K562 (cell line): ENCODE data around the gene MB21D2. TPM values are rescaled to one million over a fixed set of nuclear protein-coding genes. Genes with fewer than 3 reads are reported as not detected.

Experiments used
- CGGBP1 ChIP-seq: fragments of 250-450 bp; sonication (Bioruptor Pico); IDR thresholded peaks from 2 replicates; pipeline ENCODE4 v1.9.0; 2021; ENCODE audit warnings: mild to moderate bottlenecking
- CHAMP1 ChIP-seq: fragments of 450-650 bp; IDR thresholded peaks from 2 replicates; pipeline ENCODE4 v1.6.1; 2016; ENCODE audit warnings: mild to moderate bottlenecking
- E2F5 ChIP-seq: sonication (generic); formaldehyde crosslinking; IDR thresholded peaks from 2 replicates; pipeline ENCODE4 v1.8.0; 2022; ENCODE audit warnings: mild to moderate bottlenecking, missing genetic modification reagents
- FOXJ3 ChIP-seq: sonication (generic); formaldehyde crosslinking; IDR thresholded peaks from 2 replicates; pipeline ENCODE4 v1.4.0; 2020; ENCODE audit warnings: mild to moderate bottlenecking, missing genetic modification reagents
- PREB ChIP-seq: sonication (generic); formaldehyde crosslinking; IDR thresholded peaks from 2 replicates; pipeline ENCODE4 v1.8.1; 2023; ENCODE audit warnings: mild to moderate bottlenecking, missing genetic modification reagents
- ZBTB33 ChIP-seq: sonication (generic); formaldehyde crosslinking; IDR thresholded peaks from 2 replicates; pipeline ENCODE4 v1.8.1; 2023; ENCODE audit warnings: mild to moderate bottlenecking, missing genetic modification reagents
- ZNF3 ChIP-seq: fragments of 250-450 bp; sonication (Bioruptor Pico); IDR thresholded peaks from 2 replicates; pipeline ENCODE4 v1.5.0; 2021; ENCODE audit warnings: mild to moderate bottlenecking, moderate library complexity
- polyA plus RNA-seq, 8 experiments: library from polyadenylated mRNA; depleted of rRNA in 4 of 8; stranded (reverse) in 5 of 8; unstranded in 3 of 8; fragments of >200 nt; fragmentation: Nextera tagmentation in 2 of 8; fragmentation: Illumina TruSeq in 1 of 8; extraction: Ambion mirVana in 2 of 8; extraction: Trizol in 1 of 8; gene quantifications; 2 replicates each; pipeline versions ENCODE4 v1.2.1 to v1.2.3, GENCODE V29; 2011 to 2014; ENCODE audit warnings: inconsistent platforms in 1 of 8, missing spikeins in 1 of 8
- total RNA-seq, 7 experiments: library from RNA; depleted of rRNA in 6 of 7; stranded (reverse); fragments of >200 nt in 6 of 7; fragmentation: Illumina TruSeq in 2 of 7; extraction: Trizol in 2 of 7; gene quantifications; 2 replicates each; pipeline versions ENCODE4 v1.2.1 to v1.2.3, GENCODE V29; 2011 to 2021; ENCODE audit warnings: low replicate concordance in 1 of 7

The MB21D2 gene
- total and polyA plus RNA-seq, 9 of the 15 experiments (the other 6 are each of a cell fraction or from before 2014, with no cell fraction given), result 0.01 TPM; not detected in 8

GRCh38 chr3:192902549-192902948, 15.1 kb downstream of the MB21D2 start (continued):
- TF ChIP-seq CHAMP1 (no peak), ZBTB33 (CRISPR knock-in tag) (no peak), PREB (no peak), CGGBP1 (CRISPR knock-in tag) (no peak), FOXJ3 (no peak), ZNF3 (CRISPR knock-in tag) (no peak), E2F5 (CRISPR knock-in tag) (no peak)
- TF ChIP-seq, all 486 proteins: peak for 0
